GM12878 (cell line): ENCODE results near the gene C1QTNF12. TPM values are rescaled to one million over a fixed set of nuclear protein-coding genes. Genes with fewer than 3 reads are reported as not detected.
A peak's percentile ranks its signal among the peaks of the same experiment; 100 is the strongest.

Experiments used
- ASH2L ChIP-seq: fragments of 300-600, 200-600 bp; sonication (generic); IDR thresholded peaks from 2 replicates; pipeline ENCODE4 v1.6.1; 2017; ENCODE audit warnings: low read depth, mild to moderate bottlenecking, borderline replicate concordance
- CEBPZ ChIP-seq: fragments of 150-350 bp; IDR thresholded peaks from 2 replicates; pipeline ENCODE4 v1.6.1; 2016; ENCODE audit warnings: low read depth, low read length
- CTCF ChIP-seq, 3 experiments: IDR thresholded peaks in 2 of 3; conservative IDR thresholded peaks in 1 of 3; 2 replicates each; pipeline ENCODE4 v1.5.1; 2011; ENCODE audit warnings: low read depth in 3 of 3, low read length in 3 of 3, mild to moderate bottlenecking in 3 of 3, control low read depth in 2 of 3, moderate library complexity in 2 of 3, inconsistent platforms in 1 of 3, mixed read lengths in 1 of 3; ENCODE audit not compliant: control insufficient read depth in 2 of 3, insufficient read depth in 1 of 3; ENCODE audit errors: extremely low read depth in 1 of 3
- IKZF1 ChIP-seq: fragments of 450-650 bp; conservative IDR thresholded peaks from 2 replicates; pipeline ENCODE4 v1.6.1; 2017; ENCODE audit warnings: antibody characterized with exemption, mild to moderate bottlenecking
- IRF3 ChIP-seq: fragments of 450-650 bp; IDR thresholded peaks from 2 replicates; pipeline ENCODE4 v1.6.1; 2014; ENCODE audit warnings: mild to moderate bottlenecking
- JUNB ChIP-seq: IDR thresholded peaks from 2 replicates; pipeline ENCODE4 v1.6.1; 2016; ENCODE audit warnings: antibody characterized with exemption, mild to moderate bottlenecking
- LARP7 ChIP-seq: fragments of 450-650 bp; IDR thresholded peaks from 2 replicates; pipeline ENCODE4 v1.6.1; 2017; ENCODE audit warnings: mild to moderate bottlenecking
- MEF2A ChIP-seq: IDR thresholded peaks from 2 replicates; pipeline ENCODE4 v1.6.1; 2011; ENCODE audit warnings: low read depth, mild to moderate bottlenecking, low read length, moderate library complexity; ENCODE audit not compliant: insufficient read depth
- NKRF ChIP-seq: fragments of 450-650 bp; conservative IDR thresholded peaks from 2 replicates; pipeline ENCODE4 v1.6.1; 2017; ENCODE audit warnings: mild to moderate bottlenecking, moderate library complexity
- POLR2A ChIP-seq: IDR thresholded peaks from 2 replicates; pipeline ENCODE4 v1.6.1; 2011; ENCODE audit warnings: low read depth, mild to moderate bottlenecking, low read length
- PRDM15 ChIP-seq: fragments of 450-650 bp; formaldehyde crosslinking; IDR thresholded peaks from 2 replicates; pipeline ENCODE4 v1.4.0; 2020; ENCODE audit warnings: mild to moderate bottlenecking, moderate library complexity
- RFX5 ChIP-seq: IDR thresholded peaks from 2 replicates; pipeline ENCODE4 v1.6.1; 2011; ENCODE audit warnings: low read depth, low read length, improper control_type of control experiment
- SREBF2 ChIP-seq: IDR thresholded peaks from 2 replicates; pipeline ENCODE4 v1.6.1; 2012; ENCODE audit warnings: mild to moderate bottlenecking, low read length
- STAT1 ChIP-seq: fragments of 450-650 bp; conservative IDR thresholded peaks from 2 replicates; pipeline ENCODE4 v1.6.1; 2014; ENCODE audit warnings: antibody characterized with exemption, mild to moderate bottlenecking
- YY1 ChIP-seq: IDR thresholded peaks from 2 replicates; pipeline ENCODE4 v1.6.1; 2011; ENCODE audit warnings: low read depth, mild to moderate bottlenecking, low read length
- ZBED1 ChIP-seq: IDR thresholded peaks from 2 replicates; pipeline ENCODE4 v1.6.1; 2016; ENCODE audit warnings: borderline replicate concordance
- ZNF207 ChIP-seq: fragments of 450-650 bp; IDR thresholded peaks from 2 replicates; pipeline ENCODE4 v1.6.1; 2014; ENCODE audit warnings: antibody characterized with exemption, mild to moderate bottlenecking, borderline replicate concordance
- ZNF274 ChIP-seq: IDR thresholded peaks from one replicate; pipeline ENCODE4 v1.8.0; 2011; ENCODE audit not compliant: insufficient read length, insufficient read depth
- polyA plus RNA-seq, 11 experiments: library from polyadenylated mRNA; depleted of rRNA in 4 of 11; unstranded in 6 of 11; stranded (reverse) in 5 of 11; fragments of >200 nt; fragmentation: Nextera tagmentation in 4 of 11; fragmentation: Illumina TruSeq in 1 of 11; extraction: Ambion mirVana in 4 of 11; extraction: Trizol in 1 of 11; gene quantifications; 1 replicate in 1 of 11; 2 replicates in 10 of 11; pipeline versions ENCODE4 v1.2.1 to v1.2.3, GENCODE V29; 2011 to 2016; ENCODE audit warnings: inconsistent platforms in 2 of 11, missing spikeins in 2 of 11, low read depth in 1 of 11
- total RNA-seq, 4 experiments: library from RNA; depleted of rRNA in 3 of 4; stranded (reverse); fragments of >200 nt in 3 of 4; fragmentation: Illumina TruSeq in 1 of 4; extraction: Trizol in 1 of 4; gene quantifications; 2 replicates each; pipeline versions ENCODE4 v1.2.1 to v1.2.3, GENCODE V29; 2013 to 2021

C1QTNF12 gene
- total and polyA plus RNA-seq, 10 of the 15 experiments (the other 5 are each of a cell fraction or from before 2014, with no cell fraction given), result 0.17 to 1.0 (median 0.31) TPM; not detected in 5

GRCh38 chr1:1273512-1274298, 27.2 kb upstream of the C1QTNF12 start, which contains the start of gene UBE2J2 (continued):
- TF ChIP-seq CTCF (IDR thresholded peaks at IDR 0.05 in 2 of 3, conservative IDR thresholded peaks at IDR 0.05 in 1 of 3; ENCODE audit: control insufficient read depth in 2 of 3, extremely low read depth in 1 of 3, insufficient read depth in 1 of 3, low read depth in 3 of 3, low read length in 3 of 3), result no peak; a peak in 1 of 6 replicates
- TF ChIP-seq CEBPZ, result no peak
- TF ChIP-seq PRDM15 (CRISPR knock-in tag), result no peak
- TF ChIP-seq JUNB, result no peak
- no peak for TF ChIP-seq ZNF274
- TF ChIP-seq IKZF1, result peak; percentile 92
- TF ChIP-seq MEF2A, result 0 out of 2 replicates have a peak, but pooled peaks have one; percentile 38
- no peak for TF ChIP-seq IRF3
- peak; percentile 98 for TF ChIP-seq YY1
- no peak; the same call in 1 of the 2 replicates for TF ChIP-seq STAT1
- TF ChIP-seq ASH2L, result peak; percentile 83; the same call in 1 of the 2 replicates
- peak; percentile 81 for TF ChIP-seq NKRF
- TF ChIP-seq RFX5, result no peak
- peak; percentile 87 for TF ChIP-seq POLR2A
- no peak for TF ChIP-seq SREBF2
- 0 out of 2 replicates have a peak, but pooled peaks have one; percentile 39 for TF ChIP-seq ZNF207
- TF ChIP-seq LARP7, result peak; percentile 90
- TF ChIP-seq ZBED1, result no peak
